ENCODE measurements around the gene HNRNPA3.
A peak's percentile ranks its signal among the peaks of the same experiment; 100 is the strongest.
"Not testable (repeated sequence)": the region's sequence is repeated elsewhere in the genome, so short reads cannot be mapped to it uniquely, and the experiment has no call there.

The HNRNPA3 gene

DNA sequence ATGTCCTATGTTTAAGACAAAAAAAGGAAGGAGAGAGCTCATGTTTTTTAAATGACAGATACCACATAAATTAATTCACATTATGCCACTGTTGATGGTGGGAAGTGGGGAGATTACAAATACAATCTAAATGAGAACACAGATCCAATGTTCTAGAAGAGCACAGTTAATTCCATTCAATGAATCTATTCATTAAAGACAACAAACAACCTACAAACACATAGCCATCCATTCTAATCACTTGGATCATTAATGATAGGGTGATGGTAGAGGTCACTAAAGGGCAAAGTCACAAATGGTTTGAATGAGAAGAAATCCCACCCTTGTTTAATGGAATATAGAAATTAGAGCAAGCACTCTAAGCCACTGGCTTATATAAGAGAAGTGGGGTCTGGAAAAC, 21.7 kb downstream of the HNRNPA3 start:
- no peak for DNase-seq

DNA sequence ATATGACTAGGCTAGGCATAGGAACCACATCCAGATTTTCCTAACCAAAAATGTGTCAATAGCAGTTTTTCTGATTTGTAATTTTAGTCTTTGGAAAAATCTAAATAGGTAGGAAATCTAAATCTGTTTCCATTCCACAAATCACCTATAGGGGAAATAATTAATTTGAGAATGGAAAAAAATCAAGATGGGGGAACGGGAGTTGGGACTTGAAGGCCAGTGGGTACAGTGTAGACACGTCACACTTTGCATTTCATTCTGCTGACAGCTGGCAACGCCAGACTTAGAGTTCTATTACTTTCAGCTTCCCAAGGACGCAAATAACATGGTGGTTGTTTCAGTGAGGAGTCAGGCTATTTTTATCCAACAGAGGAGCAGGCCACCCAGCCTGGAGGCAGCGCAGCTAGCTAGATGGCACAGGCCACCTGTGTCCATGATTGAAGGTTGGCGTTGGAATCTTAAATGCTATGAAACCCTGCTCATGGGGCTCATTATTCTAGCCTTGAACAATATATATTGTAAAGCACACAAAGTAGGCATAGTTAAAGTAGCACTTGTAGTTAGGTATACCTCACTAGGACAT, 23.4 kb downstream of the HNRNPA3 start:
- DNase-seq, result no peak

DNA sequence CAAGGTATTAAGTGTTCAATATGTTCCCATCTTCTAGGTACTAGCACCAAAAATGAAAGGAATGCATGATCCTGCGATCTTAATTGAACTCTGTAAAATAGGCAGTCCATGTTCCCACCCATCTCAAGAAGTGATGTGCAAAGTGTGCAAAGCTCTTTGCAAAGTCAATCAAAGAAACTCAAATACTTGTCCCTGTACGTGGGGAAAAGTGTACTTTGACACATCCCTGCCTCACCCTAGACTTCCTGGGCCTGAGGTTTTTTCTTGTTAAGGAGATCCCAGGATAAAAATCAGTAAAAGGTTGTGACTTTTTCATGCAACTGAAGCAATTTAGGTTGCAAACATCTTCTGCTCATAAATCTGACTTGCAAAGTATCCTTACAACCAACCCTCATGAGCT, 25.3 kb downstream of the HNRNPA3 start:
- no peak for DNase-seq

DNA sequence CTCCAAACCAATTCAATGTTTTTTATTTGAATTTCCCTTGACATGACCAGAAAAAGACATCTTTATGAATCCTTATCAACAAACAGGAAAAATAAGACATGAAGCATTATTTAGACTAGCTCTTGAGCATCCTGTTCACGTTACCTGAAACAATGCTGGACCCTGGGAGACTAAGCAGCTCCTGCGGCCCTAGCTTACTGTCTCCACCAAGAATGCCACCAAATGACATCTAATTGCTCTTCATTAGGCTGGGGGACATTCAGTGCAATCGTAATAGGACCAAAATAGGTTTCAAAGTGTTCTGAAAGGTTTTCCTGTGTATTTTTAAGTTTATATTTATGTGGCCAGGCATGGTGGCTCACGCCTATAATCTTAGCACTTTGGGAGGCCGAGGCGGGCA, 26.5 kb downstream of the HNRNPA3 start:
- DNase-seq, result no peak

DNA sequence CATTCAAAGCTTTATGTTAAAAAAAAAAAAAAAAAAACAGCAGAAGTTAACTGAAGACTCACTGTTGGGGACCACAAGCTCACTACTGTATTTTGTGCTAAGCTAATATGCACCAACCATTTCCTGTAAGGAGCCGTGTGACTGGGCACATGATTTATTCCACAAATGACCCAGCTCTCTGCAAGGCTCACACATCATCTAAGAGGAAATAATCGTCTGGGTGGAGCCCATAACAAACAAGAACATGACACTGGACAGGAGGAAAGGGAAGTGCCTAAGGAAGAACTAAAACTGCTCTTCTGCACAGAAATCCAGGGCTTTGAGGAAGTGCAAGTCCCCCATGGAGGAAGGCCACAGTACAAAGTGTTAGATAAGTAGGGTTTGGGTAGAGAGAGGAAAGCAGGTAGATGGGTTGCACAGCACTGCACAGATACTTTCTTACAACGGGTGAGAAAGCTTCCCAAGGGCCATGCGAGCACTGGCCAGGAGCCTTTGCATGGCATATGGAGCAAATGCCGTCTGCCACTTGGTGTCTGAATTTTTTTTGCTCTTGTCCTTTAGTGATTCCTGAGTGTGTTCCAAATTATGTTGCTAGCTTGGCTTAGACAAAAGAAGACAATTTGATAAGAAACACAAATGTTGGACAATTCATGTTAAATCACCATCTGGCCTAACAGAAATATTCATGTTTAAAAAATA, 27.5 kb downstream of the HNRNPA3 start:
- no peak for DNase-seq

DNA sequence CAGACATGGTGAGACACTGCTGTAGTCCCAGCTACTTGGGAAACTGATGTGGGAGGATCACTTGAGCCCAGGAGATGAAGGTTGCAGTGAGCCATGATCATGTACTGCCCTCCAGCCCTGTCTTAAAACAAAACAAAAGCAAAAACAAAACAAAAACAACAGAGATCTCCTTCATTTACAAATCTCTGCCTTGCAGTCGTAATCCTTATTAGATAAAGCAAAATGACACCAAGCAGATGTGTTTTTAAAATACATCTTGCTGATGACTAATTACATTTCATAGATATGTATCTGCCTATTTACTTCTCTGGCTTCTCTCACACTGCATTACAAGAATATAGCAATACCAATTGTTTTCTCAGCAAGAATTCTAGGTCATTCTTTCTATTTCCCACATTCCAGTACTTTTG, 29.1 kb downstream of the HNRNPA3 start:
- DNase-seq, result no peak

DNA sequence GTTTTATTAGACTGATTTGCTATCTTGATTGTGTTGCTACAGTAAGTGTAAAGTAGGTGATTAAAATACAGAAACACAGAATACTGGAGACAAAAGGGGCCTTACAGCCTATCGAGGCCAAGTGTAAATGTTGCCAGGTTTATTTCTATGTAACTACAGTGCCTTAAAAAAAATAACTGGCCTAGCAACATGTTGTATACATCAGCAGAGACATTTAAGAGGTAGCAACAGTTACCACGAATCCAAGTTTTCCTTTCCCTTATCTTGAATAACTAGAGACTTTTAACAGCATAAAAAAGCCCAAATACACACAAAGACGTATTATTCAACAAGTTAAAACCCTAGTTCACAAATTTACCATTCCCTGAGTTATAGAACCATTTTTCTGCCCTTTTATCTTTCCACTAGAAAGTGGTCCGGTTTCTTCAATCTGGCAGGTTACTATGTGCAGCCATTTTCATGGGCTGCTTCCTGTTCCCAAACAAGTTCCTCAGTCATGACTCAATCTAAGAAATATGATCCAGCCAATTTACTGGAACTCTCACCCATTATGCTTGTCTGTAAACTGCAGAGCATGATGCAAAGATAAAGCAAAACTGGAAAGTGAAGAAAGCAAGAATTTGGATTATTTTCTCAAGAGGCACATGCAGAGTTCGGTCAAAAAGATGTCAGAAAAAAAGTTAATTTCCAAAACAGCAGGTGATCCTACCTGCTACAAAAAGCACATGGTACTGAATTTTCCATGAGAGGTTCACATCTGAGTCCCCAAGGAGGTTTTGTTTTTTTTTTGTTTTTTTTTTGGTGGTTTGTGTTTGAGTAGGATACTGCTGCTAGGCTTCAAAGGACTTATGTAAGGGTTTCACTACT, 29.8 kb downstream of the HNRNPA3 start:
- DNase-seq, result no peak

DNA sequence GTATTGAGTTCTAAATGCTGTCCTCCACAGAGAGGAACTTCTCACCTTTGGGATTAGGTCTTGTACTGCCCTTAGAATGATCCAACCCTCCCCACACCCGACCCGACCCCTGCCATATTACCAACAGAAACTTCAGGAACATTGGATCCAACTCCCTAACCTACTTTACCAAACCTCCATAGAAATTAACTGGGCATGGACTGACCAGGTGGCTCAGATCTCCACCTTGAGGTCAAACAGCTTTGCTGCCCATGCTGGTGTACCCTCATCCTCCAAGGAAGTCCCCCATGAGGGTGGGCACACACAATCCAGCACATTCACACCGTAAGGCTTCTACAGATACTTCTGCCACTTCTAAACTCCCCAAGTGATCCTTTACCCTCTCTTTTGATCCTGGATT, 30.5 kb downstream of the HNRNPA3 start:
- DNase-seq, result no peak

DNA sequence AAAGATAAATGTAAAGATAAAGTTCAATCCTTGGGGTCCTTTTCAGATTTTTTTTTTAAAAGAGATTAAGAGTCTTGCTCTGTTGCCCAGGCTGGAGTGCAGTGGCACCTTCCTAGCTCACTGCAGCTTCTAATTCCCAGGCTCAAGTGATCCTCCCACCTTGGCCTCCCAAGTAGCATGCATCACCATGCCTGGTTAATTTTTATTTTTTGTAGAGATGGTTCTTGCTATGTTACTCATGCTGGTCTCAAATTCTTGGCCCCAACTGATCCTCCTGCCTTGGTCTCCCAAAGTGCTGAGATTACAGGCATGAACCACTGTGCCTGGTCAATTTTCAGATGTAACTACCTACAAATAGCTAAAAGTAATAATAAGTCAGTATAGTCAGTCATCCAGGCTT, 30.9 kb downstream of the HNRNPA3 start:
- DNase-seq, result no peak

DNA sequence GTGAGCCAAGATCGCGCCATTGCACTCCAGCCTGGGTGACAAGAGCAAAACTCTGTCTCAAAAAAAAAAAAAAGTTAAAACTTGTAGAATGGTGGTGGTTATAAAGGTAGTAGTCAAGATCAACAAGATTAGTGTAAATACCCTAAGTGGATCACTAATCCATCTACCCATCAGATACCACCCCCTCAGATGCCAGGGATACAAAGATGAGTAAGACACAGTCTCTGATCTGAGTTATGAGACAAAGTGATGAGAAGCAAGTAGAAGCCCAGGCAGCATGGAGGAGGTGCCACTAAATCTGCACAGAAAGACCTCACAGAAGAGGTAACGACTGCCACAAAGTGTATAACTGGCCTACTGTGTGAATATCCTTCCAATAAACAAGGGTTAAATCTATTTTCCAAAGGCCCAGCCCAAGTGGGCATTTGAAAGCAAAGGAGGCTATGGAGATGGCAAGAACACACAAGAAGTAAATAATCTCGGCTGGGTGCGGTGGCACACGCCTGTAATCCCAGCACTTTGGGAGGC, 31.7 kb downstream of the HNRNPA3 start:
- DNase-seq, result no peak

DNA sequence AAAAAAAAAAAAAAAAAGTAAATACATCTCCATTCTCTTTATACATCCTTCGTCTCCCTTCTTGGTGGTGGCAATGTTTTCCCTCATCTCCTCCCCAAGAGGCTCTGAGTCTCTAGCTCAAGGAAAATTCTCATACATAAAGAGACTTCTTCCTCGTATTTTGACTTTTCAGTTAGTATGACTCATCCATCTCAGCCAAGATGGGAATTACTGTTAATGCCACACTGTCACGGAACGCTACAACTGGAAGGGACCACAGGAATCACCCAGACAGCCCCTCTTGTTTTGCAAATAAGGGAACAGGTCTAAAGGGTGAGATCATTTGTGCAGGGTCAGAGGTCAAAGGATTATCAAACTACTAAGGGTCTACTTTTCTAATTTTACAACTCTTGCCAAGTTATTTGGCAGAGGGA, 32.4 kb downstream of the HNRNPA3 start:
- no peak for DNase-seq

DNA sequence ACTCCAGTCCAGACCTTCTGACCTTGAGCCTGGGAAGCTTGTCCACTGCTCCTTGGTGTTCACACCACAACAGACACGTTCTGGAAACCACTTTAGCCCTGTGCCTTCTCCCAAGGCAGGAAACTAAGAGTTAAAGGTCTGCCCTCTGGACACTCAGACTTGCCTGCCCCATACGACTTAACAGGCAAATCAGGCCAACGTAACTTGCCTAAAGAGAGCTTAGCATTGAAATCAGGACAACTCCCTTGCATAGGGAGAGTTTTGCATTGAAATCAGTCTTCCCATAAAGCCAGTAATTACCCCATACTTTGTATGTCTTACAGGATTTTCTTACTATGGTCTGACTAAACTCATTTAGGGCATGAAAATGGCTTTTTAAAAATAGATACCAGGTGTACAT, 33.4 kb downstream of the HNRNPA3 start:
- DNase-seq, result no peak

DNA sequence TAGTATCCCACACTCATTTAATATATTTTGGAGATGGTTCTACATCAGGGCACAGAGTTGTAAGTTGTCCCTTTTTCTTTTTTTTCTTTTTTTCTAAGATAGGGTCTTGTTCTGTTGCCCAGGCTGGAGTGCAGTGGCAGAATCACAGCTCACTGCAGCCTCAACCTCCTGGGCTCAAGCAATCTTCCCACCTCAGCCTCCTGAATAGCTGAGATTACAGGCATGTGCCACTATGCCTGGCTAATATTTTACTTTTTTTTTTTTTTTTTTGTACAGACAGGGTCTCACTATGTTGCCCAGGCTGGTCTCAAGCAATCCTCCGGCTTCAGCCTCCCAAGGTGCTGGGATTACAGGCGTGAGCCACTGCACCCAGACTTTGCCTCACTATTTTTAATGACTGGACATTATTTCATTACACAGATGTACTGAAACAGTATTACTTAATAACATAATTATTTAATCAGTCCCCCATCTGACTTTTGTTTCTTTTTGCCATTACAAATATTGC, 34.0 kb downstream of the HNRNPA3 start:
- DNase-seq, result not testable (repeated sequence)

DNA sequence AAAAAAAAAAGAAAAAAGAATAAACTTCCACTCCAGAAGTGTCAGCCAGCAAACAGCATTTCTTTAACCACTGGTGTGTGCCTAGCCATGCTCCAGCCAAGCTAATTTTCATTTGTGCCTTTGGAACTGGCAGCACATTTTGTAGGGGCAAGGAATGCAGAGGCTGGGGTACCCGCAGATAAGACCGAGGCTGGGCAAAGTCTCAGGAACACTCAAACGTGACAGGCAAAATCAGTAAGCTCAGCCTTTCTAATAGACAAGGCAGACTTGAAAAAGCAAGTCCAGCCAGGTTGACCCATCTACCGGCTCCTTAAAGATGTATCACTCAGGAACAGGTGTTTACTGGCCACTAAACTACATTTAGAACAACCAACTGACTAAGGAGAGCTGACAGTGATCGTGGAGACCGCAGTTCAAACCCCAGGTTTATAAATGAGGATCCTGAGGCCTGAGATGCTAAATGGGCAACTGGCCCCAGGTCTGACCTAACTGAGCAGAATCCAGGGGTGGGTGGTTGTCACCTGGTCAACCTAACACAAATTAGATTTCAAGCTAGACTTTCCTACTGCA, 35.2 kb downstream of the HNRNPA3 start:
- DNase-seq, result no peak

DNA sequence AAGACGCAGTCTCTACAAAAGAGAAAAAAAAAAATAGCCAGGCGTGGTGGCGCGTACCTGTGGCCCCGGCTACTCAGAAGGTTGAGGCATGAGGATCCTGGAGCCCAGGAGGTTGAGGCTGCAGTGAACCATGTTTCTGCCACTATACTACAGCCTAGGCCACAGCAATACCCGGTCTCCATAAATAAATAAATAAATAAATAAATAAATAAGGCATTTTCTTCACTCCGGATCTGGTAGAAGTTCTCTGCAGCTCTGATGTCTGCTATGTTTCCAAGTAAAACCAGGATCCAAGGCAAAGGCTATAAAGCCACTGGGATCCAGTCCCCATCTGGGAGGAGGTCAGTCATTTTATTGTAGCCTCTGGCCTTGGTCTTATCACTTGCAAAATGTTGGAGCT, 36.4 kb downstream of the HNRNPA3 start:
- DNase-seq, result no peak

DNA sequence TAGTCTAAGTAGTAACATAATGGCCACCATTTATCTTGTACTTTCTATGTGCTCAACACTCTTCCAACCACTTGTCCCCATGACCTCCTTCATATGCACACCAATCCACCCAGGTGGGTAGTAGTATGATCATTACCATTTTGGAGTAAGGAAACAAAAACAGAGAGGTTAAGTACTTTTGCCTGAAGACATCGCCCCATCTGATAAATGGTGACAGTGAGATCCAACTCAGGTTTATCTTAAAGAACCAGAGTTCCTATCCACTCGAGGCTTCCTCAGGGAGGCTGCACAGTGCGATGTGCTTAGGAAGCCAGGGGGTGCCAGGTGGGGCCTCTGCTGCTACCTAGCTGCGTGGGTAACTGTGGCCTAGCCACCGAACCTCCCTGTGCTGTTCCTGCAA, 37.9 kb downstream of the HNRNPA3 start:
- no peak for DNase-seq

DNA sequence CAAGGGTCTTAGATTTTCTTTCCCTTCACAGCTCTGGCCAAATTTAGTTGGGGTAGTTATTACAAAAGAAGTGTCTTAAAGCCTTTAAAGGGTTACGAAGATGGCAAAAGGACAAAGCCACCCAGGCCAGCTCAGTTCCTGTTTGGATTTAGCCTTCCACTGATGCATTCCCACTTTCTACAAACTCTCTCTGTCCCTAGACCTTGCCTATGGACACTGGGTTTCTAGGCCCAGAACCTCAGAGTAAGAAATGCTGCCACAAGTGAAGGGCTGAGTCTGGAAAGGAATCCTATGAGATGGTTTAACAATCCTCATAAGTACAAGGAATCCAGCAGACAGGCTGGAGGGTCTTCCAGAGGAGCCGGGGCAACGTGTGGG, 38.6 kb downstream of the HNRNPA3 start:
- DNase-seq, result no peak

DNA sequence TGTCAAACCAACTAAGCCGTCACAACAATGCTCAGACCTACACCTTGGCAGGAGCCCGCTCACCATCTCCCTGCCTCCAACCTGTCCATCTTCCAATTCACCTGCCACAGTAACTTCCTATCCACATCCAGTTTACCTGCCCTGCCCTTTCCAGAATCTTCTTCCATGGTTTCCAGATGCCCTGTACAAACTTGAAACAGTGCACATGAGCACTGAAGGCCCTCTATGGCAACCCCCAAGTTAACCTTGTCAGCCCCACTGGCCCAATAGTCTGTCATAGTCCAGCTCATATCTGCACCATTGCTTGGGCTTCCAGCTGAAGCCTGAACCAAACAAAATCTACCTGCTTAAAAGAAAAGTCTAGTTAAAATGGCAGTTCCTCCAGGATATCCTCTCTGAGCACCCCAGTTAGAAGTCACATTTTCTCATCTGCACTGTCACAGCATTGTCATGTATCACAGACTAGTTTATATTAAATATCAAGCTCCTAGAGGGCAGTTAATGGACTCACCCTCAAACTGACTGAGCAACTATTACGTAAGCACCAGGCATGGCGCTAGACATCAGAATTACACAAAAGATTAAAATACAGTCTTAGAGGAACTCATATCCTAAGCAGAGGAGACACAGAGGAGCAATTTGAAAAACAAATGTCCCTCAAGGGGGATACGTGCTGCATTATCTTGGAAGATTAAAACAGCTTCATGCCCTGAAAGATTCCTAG, 40.4 kb downstream of the HNRNPA3 start:
- no peak for DNase-seq

DNA sequence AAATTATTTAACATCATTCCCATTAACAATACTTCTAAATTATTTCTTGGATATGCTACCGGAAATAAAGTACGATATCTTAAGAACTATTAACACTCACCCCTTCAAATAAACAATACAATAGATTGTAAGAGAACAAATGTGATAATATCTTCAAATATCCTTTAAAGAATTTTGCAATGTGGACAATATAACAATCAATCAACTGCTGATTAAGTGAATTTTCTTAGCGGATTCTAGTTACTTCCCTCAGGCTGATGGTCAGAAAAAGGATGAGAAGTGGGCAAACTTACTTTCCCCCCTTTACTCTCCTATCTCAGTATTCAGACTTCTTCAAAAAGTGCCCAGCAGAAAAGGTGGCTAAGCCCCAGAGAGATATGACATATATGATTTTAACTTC, 41.1 kb downstream of the HNRNPA3 start:
- DNase-seq, result no peak

DNA sequence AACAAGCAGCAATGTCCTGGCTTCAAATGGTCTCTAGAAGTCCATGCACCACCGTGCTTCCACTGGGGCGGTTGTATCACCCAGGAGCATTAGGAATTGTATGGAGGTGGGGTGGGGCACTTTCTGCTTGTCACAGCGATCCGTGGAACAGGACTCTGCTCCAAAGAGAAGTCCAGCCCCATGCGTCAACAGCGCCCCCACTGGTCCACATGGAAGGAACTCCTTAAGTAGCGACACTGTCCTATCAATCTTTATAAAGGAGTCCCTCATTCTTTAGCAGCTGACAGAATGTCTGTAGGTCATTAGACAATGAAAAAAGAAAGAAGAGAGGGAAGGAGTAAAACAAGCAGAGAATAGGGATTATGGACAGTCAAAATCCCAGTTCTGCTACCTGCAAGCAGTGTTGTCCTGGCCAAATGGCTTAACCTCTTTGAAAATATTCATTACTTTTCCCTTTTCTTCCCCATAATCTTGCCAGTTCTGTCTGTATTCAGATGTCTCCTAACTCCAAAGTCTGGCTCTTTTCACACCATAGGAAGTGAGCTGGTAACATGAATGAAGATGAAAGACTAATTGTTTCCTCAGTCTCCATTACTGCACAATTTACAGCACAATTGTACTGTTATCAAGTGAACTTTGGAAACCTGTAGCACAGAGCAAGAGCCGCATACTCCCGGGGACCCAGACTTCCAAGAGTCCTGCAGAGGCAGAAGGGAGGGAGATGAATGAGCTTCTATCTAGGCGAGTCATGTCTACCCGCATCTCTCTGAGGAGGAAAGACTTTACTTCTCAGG, 42.0 kb downstream of the HNRNPA3 start:
- peak; percentile 29 for DNase-seq

DNA sequence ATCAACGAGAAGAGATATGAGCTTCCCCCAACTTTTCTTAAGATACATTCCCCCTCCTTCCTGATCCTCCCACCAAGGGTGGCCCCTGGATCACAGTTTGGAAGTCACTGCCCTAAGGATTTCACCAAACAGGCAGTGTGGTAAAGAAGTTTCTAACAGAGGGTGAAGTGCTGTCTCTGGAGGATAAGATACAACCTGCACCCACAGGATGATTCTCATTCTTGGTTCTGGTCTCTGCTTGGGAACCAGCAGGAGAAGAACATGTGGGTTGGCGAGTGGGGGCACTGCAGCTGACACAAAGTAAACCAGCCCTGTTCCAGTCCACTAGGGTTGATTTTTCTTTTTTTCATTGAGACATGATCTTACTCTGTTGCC, 42.6 kb downstream of the HNRNPA3 start:
- no peak for DNase-seq

DNA sequence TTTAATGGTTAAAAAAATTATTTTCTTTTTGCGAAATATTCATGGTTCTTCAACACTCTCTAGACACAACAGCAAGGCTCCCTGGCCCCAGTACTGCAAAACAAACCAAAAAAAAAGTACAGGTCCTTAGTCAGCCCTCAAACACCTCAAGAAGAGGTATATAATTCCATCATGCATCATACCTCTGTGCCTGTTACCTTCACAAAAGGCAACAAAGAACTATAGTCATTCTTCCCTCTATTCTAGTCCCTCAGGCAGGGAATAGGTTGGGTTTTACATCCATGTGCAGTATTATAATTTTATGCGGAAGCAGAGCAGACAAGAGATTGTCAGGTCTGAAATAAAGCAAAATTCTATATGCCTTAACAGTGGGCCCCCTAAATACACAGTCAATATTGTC, 43.4 kb downstream of the HNRNPA3 start:
- DNase-seq, result no peak
